IPS-NIHi7 (cell line): ENCODE results near the gene TMEM95.

ENCODE experiments used
- DNase-seq: peaks from one replicate; pipeline ENCODE4 v3.0.0; 2012; ENCODE audit warnings: mixed read lengths; ENCODE audit errors: extremely low spot score

TMEM95 gene

GRCh38 chr17:7374353-7374752 lies 19.4 kb downstream of the TMEM95 start:
- DNase-seq, result no peak

GRCh38 chr17:7379134-7379533 lies 24.2 kb downstream of the TMEM95 start:
- no peak for DNase-seq

- peak; percentile 35 for DNase-seq
These were observed 25.4 kb downstream of the TMEM95 start for GRCh38 chr17:7380321-7380720.

- DNase-seq, result peak; percentile 68
These were observed 26.1 kb downstream of the TMEM95 start, which contains the start of gene TNK1 for GRCh38 chr17:7380855-7381683. Gene TNK1 (plus strand): TSS chr17:7381089. CDS start chr17:7382927, 1,838 bp downstream.

GRCh38 chr17:7382901-7383300 lies 27.9 kb downstream of the TMEM95 start:
- DNase-seq, result no peak

- DNase-seq, result no peak
These were observed 28.4 kb downstream of the TMEM95 start for GRCh38 chr17:7383371-7383741.

- peak; percentile 96 for DNase-seq
These were observed 29.0 kb downstream of the TMEM95 start for GRCh38 chr17:7383742-7384488.

GRCh38 chr17:7384489-7385081 lies 29.6 kb downstream of the TMEM95 start:
- DNase-seq, result no peak

- no peak for DNase-seq
These were observed 33.9 kb downstream of the TMEM95 start for GRCh38 chr17:7388856-7389255.

GRCh38 chr17:7389924-7390910 lies 35.3 kb downstream of the TMEM95 start:
- no peak for DNase-seq

- DNase-seq, result no peak
These were observed 36.4 kb downstream of the TMEM95 start for GRCh38 chr17:7391307-7391706.

- DNase-seq, result no peak
These were observed 38.0 kb downstream of the TMEM95 start for GRCh38 chr17:7392696-7393612.

GRCh38 chr17:7393613-7394451 lies 38.9 kb downstream of the TMEM95 start:
- peak; percentile 73 for DNase-seq

- peak; percentile 94 for DNase-seq
These were observed 39.7 kb downstream of the TMEM95 start, which contains the start of gene PLSCR3 for GRCh38 chr17:7394452-7395191. Gene PLSCR3 (minus strand): TSS chr17:7394525. CDS start chr17:7394110, 415 bp downstream.

- DNase-seq, result no peak
These were observed 41.2 kb downstream of the TMEM95 start for GRCh38 chr17:7396147-7396546.

- no peak for DNase-seq
These were observed 43.7 kb downstream of the TMEM95 start for GRCh38 chr17:7398612-7399011.

- DNase-seq, result no peak
These were observed 48.2 kb downstream of the TMEM95 start for GRCh38 chr17:7403043-7403726.

GRCh38 chr17:7403727-7403976 lies 48.7 kb downstream of the TMEM95 start:
- peak; percentile 73 for DNase-seq
